Ramos (cell line): Measurements from ENCODE around the gene HCN4.

Experiments
- in situ Hi-C: fragments of 300-500 bp; cut with MboI; formaldehyde crosslinking; loops from one replicate; pipeline ENCODE4 v1.14.3; 2022; ENCODE audit warnings: low sequenced_read_pairs; ENCODE audit not compliant: unreplicated experiment

HCN4 gene

DNA sequence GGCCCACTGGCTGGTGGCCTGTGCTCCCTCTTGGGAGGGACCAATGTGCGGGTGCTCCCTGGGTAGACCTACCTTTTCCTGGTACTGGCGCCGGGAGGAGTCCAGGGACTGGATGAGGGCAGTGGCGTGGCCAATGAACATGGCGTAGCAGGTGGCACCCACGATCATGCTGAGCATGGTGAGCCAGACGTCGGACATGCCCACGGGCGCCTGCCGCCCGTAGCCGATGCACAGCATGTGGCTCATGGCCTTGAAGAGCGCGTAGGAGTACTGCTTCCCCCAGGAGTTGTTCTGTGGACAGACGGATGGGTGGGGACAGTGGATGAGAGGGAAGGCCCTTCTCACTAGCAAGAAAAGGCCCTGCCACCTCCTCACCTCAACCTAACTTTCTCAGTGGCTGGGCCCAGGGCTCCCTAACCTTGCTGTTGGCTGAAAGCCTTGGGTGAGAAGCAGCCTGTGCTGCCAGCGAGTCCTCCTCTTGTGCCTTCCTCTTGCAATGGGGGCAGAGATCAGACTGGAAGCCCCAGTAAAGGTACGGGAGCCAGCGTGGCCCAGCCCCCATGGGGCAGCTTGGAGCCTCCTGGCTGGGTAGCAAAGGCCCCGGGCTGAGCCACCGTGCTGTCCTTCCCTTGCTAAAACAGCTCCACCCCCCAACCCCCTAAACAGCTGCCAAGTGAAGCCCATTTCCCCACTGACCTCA, 39.1 kb downstream of the HCN4 start:
- in situ Hi-C loops: no loop called here

DNA sequence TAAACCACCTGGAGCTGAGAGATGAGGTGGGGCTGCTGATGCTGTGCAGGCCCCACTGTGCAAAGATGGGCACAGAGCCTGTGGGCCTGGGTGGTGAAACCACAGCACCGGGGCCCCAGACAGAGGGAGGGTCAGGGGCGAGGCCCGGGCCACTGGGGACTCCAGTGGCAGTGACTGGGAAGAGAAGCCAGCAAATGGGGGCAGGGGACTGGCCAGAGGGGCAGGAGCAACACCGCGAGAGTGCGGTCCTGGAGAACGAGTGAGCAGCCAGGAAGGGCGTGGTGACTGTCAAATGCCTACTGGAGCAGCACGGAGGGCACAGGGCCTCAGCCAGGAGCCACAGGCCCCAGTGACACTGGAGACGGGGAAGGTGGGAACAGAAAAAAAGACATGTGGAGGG, 39.8 kb downstream of the HCN4 start:
- in situ Hi-C loops: no loop called here

DNA sequence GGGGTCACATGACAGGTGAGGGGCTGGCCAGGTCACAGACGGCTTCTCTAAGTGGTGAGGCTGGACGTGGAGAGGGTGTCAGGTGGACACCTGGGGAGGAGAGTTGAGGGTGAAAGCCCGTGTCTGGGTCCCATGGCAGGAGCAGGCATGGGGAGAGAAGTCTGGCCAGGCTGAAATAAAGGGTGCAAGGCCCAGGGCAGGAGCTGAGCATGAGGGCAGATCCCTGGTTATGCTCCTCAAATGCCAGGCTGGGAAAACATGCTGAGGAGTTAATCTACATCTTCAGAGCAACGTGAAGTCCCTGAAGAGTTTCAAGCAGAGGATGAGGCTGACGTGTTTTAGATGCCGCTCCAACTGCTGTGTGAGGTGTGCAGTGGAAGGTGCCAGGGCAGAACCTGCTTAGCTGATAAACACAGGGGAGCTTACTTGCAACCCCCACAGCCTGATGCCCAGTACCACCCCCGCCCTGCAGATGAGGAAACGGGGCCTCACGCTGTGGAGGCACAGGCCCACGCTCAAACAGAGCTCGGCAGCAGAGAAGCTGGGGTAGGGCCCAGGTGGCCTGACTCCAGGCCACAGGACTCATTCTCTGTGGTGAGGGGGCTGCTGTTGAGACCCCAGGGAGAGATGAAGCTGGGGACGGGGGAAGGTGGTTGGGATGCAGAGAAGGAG, 40.5 kb downstream of the HCN4 start:
- in situ Hi-C loops: no loop called here

DNA sequence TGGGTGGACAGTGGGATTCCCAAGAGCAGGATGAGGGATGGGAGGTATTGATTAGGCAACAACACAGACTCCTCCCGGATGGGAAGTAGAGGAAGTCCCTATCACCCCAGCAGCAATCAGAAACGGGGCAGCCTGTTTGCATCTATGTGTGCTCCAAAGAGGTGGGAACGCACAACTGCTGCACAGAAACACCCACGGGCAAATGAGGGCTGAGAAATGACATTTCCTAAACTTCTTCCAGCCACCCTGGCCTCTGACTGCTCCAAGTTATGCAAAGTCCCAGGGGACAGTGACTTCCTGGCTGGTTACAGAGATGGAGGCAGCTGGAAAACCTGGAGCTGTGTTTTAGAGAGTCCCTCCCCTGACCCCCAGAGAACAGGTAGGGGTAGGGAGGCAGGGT, 42.6 kb downstream of the HCN4 start:
- in situ Hi-C loops: no loop called here

DNA sequence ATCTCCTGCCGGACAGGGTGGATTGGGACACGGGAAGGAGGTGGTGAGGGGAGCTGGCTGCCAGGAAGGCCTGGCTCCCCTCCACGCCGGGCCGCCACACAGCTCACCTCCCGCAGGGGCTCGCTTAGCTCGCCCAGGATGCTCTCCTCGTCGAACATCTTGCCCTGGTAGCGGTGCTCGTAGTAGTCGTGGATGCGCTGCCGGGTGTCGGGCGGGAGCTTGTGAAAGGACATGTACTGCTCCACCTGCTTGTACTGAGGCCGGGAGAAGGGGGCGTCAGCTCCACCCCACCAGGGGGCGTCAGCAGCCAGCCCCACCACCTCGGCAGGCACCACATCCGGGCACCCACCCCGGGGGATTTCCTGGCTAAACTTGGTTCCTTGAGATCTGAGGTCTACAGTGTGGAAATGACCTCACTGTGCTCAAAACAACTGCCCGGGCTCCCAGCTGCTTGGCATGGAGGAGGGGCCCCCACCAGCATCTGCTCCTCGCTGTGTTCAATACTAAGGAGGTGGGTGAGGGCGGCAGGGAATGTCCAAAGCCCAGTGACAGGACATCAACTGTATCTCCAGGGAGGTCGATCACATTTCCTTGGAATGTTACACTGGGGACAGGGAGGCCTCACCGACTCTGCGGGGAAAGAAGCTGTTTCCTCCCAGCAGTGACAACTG, 43.4 kb downstream of the HCN4 start:
- in situ Hi-C loops: no loop called here

DNA sequence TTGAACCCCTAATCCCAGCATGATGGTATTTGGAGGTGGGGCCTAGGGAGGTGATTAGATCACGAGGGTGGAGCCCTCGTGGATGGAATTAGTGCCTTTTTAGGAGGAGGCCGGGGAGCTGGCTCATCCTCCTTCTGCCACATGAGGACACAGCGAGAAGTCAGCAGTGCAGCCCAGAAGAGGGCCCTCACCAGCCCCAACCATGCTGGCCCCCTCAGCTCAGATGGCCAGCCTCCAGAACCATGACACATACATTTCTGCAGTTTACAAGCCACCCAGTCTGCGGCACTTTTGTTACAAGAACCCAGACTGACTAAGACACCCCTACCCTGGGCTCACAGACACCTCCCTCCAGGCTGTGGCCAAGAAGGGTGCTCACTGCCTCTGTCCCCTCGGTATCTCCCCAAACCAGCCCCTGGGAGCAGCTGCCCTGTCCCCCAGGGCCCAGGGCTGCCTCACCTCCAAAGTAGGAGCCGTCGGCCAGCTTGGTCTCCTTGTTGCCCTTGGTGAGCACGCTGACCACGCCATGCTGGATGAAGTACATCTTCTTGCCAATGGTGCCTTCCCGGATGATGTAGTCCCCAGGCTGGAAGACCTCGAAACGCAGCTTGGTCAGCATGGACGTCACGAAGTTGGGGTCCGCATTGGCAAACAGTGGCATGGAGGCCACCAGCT, 44.1 kb downstream of the HCN4 start:
- in situ Hi-C loops: no loop called here

DNA sequence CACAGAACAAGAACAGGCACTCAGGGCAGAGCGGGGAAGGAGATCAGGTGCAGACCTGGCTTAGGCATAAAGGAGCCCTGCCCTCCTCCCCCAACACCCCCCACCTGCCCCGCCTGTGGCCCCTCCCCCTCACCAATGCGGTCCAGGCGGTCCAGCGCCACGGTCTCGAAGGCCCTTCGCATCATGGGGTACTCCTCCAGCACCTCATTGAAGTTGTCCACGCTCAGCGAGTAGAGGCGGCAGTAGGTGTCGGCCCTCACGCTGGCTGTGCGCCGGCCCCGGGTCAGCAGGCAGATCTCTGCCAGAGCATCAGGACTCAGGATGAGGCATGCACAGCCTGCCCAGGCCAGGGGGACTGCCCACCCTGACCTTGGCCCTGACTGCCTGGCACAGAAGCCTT, 44.8 kb downstream of the HCN4 start:
- in situ Hi-C loops: no loop called here

DNA sequence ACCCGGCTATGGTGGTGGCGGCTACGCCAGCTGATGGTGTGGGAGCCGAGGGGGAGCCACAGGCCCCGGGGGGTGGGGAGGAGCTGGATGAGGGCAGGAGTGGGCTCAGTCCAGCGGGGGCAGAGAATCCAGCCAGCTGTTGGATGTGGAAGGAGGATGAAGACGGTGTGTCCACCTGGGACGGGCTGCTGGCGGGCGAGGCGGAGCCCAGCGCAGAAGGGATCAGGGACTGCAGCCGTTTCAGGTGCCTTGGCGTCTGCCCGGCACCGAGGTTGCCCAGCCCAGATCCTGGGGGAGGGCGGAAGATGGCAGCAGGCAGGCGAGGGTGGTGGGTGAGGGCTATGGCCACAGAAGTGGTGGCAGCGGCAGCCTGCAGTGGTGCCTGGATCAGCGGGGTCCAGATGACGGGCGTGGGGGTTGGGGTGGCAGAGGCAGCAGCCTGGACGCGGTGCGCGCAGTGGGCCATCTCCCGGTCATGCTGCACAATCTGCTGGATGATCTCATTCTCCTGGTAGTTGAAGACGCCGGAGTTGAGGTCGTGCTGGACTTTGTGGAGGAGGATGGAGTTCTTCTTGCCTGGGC, 45.3 kb downstream of the HCN4 start:
- in situ Hi-C loops: no loop called here

DNA sequence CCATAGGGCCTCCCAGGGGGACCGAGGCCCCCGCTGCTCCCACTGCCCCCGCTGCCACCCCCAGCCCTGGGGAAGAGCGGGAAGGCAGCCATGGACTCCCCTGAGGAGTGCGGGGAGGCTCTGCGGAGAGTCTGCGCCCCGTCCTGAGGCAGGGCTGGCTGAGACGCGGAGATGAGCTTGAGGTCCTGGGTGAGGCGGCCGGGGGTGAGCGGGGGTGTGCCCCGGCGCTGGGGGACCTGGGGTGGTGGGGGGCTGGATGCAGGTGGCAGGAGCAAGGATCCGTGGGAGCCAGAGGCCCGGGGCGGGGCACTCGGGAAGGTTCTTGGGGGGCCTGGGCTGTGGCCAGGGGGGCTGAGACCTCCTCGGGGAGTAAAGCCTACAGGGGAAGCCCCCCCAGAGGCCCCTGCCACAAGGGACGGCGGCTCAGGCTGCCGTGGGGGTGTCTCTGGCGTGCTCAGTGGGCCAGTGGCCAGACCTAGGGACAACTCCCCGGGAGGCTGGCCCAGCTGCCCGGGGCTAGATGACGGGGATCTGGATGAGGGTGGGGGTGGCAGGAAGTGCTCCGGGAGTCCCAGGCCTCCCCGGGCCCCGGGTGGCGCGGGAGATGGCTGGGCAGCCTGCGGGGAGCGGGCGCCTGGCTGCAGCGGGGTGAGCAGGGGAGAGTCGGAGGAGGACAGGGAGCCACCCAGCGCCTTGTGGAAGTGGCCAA, 45.9 kb downstream of the HCN4 start:
- in situ Hi-C loops: no loop called here

DNA sequence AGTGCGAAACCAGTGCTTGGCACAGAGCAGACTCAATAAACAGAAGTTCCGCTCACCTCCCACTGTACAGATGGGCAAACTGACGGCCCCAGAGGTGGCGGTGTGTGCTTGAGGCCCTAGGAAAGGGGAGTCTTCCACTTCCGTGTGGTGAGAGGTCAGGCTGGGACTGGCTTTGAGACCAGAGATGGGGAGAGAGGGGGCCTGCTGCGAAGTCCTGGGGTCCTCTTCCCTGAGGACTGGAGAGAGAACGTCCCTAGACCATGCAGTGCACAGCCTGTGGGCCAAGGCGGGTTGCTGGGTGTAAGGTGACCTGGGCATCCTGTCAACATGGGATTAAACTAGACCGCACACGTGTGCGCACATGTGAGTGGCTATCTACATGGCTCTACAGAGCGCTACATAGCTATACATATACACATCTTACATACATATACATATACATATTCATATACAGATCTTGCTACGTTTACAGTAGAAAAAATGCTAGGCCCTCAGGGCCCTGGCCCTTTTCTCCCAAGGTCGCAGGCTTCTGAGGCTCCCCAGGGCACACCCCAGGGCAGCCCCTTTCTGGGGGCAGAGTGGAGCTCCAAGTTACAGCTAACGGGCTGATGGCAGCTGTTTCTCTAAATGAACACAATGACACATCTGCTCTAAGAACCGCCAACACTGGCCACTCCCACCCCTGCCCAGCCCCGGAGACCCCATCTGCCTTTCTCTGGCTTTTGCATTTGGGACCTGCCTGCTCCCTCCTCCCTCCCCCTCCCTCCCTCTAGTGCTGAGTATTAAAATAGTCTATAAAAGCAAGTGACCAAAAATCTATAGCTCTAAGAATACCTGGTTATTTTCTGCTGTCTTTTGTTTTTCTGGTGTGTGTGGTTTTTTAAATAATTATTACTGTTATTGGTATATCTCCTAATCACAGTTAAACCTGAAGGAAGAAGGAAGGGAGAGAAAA, 47.0 kb downstream of the HCN4 start:
- in situ Hi-C loops: no loop called here

DNA sequence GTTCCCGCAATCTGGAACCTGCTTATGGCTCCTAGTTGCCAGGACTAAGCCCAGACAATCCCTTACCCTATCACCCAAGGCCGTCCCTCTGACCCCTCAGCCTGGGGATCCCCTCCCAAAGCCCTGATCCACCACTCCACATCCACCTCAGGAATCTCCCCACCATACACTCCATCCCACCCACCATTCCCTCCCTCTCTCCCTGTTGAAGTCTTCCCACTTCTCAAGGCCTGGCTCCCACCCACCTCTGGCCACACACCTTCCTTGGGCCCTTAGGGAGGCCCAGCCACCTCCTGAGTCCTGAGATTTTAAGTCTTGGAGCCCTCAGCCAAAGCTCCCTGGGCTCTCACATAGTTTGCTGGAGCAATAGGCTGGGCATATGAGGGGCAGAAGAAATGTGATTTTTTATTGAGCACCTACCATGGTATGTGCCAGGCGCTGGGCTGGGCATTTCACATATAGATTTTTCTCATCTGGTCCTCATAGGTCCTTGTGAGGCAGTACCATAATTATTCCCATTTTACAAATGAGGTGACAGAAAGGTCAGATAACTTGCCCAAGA, 48.1 kb downstream of the HCN4 start:
- in situ Hi-C loops: no loop called here

DNA sequence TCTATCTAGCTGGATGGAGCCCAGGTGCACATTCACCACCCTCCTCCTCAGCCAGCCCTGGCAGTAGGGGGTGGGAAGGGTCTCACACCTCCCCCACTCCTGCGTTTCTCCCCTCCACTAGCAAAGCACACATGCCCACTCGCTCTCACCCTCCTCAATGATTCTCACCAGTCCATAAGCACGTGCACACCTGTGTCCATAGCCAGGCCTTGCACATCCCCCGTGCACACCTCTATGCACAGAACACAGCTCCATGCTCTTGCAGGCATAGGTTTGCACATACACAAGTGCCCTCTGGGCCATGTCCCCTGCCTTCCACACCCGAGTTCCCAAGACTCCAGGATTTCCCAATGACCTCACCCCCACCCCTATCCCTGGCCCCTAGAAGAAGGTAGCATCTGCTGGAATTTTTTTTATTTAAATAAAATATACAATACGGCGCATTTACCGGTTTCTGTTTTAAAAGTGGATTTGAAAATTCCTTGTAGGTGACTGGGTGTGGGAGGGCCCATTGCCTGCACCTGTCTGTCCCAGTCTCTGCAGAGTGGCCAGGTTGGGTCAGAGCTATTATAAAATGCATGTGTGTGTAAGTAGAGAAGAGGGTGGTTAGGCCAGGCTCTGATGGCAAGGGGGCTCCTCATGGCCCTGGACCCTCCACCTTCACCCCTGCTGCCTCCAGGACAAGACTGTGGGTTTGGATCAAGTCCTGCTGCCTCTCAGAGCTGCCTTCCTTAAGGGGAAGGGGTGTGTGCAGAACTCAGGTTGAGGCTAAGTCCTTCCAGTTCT, 49.1 kb downstream of the HCN4 start:
- in situ Hi-C loops: no loop called here

DNA sequence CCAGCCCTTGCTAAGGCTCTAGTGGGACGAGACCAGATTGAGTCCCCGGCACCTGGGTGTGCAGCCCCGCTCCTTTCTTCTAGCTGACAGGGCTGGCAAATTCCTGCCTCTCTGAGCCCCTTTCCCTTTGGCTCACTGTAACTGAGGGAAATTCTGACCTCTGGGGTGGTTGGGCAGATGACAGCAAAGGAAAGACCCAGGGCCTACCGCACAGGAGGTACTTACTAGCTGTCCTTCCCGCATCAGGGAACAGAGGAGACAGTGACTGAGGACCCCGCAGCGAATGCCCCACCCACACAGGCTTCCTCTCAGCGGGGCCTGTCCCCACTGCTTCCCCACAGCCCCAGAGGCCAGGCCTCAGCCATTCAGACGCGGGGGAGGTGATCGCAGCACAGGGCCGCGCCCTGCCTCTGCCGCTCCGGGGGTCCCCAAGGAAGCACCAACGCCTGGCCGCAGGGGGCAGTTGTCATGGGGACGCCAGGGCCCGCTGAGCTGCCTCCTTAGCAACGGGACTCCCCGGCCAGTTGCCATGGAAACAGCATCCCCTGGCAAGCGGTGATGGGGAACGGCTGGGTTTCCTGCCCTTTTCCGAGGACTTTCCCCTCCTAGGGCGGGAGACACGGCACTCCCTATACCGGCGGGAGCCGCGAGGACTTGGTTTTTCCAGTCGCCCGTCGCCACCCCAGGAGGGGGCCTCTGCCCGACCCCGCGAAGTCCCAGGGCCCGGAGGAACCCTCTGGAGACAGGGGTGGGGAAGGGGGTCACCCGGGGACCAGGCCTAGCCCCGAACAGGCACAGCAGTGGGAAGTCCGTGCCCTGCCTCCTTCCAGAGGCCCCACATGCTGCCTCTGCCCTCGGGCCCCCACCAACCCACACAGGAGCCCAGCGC, 50.1 kb downstream of the HCN4 start:
- in situ Hi-C loops: no loop called here

DNA sequence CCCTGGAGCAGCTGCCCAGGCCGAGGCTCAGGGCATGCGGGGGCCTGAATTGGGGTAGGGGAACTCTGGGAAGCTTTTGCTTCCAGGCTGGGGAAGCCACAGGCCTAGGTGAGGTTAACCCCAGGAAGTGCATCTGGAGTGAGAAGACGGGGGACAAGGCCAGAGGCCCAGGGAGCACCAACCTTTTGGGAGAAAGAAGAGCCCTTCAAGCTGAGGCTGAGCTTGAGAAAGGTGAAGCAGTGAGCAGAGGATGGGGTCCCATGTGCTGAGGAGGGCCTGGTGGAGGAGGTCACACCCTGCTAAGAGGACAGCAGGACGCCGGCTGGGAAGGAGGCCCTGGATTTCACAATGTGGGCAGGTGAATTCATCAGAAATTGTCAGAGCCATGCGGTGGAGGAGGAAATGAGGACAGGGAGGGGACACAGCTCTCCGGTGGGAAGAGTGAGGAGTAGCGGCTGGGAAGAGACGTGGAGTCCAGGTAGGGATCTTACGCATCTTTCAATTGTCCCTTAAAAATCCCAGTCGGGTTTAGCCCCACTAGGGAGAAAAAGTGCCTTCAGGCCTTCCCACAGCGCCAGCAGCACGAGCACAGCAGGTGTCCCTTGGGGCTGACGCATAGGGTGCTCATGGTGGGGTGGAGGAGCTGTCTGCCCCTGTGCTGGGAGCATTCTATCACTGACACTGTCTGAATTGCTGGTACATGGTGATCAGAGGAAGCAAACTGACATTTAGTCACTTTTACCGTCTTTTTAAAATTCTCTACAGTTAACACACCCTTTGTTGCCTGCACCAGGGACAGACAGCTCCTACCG, 50.9 kb downstream of the HCN4 start:
- in situ Hi-C loops: no loop called here

DNA sequence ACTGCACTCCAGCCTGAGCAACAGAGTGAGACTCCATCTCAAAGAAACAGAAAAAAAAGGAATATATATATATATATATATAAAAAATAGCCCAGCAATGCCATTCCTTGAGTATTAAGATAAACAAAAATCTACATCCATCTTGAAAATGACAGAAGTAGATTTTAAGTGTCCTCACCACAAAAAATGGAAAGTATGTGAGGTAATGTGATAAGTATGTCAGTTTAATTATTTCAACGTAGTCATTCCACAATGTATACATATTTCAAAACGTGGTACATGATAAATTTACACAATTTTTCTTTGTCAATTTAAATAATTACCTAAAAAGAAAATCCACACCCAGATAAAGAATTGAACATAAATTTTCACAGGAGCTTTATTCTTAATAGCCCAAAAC, 54.9 kb downstream of the HCN4 start:
- in situ Hi-C loops: no loop called here

DNA sequence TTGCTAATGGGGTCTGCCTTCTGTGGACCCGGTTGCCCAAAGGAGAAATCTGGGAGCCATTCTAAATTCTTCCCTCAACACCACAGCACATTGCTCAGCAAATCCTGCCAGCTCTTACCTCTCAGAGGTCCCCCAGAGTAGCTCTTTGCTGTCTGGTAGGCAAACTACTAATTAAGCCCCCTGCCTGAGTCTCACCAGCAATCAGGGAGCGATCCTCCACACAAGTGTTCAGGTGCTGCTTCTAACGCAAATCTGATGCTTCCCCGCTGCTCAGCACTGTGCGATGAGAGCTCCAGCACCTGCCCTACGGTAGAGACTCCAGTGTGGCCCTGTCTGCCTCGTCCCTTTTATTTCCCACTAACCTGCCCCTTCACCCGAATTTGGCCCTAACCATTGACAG, 60.5 kb downstream of the HCN4 start:
- in situ Hi-C loops: no loop called here
